ENCODE measurements around the gene JOSD2. TPM values are rescaled to one million over a fixed set of nuclear protein-coding genes. Genes with fewer than 3 reads are reported as not detected.

The JOSD2 gene
- total and polyA plus RNA-seq, 9 of the 15 experiments (the other 6 are each of a cell fraction or from before 2014, with no cell fraction given) = 0.06 to 14.4 (median 3.1) TPM

DNA sequence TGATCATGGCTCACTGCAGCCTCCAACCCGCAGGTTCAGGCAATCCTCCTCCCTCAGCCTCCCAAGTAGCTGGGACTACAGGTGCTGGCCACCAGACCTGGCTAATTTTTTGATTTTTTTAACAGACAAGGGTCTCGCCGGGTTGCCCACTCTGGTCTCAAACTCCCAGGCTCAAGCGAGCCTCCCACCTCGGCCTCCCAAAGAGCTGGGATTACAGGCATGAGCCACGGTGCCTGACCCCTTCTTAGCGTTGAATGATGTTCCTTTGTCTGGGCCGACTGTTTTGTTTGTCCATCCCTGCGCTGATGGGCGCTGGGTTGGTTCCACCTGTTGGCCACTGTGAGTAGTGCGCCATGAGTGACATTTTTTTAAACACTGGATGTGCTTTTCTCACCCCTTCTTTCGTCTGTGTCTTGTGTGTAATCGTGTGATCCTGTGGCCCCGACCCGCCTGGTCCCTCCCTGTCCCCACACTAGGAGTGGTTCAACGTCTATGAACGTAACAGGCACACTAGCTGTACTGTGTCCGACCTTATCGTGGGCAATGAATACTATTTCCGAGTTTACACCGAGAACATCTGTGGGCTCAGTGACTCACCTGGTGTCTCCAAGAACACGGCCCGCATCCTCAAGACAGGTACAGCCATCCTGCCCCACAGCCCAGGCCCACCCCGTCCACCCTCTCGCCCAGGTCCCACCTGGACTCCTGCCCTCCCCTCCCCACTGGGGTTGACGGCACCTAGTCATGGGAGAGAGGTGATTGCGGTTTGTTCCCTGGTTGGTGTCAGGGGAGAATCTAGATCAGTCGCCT lies 49.7 kb downstream of the JOSD2 start:
- Histone ChIP-seq H4K20me1 (replicated peaks; ENCODE audit: control insufficient read depth, insufficient read depth, low read length) (no peaks in the 10 kb centered on the region), H2AFZ (ENCODE audit: low read depth, low read length) (peak overlapping the region; percentile 97), H3K4me2 (ENCODE audit: insufficient read depth, low read length) (peak overlapping the region; percentile 79), H3K9me1 (ENCODE audit: control insufficient read depth, insufficient read depth, low read length) (no peaks in the 10 kb centered on the region), H3K27me3 (ENCODE audit: control insufficient read depth in 2 of 2, insufficient read depth in 2 of 2, low read length in 2 of 2) (peaks cover 6 to 17% of the 10 kb centered on the region in 2 experiments; a peak in 4 of 5 replicates), H3K9me3 (replicated peaks; ENCODE audit: control insufficient read depth, insufficient read depth, low read depth, low read length) (no peaks in the 10 kb centered on the region), H3K36me3 (ENCODE audit: control insufficient read depth, insufficient read depth, low read length) (no peaks in the 10 kb centered on the region), H3K9ac (ENCODE audit: insufficient read depth in 1 of 2, low read depth in 2 of 2, low read length in 2 of 2) (peak overlapping the region; percentile 48 to 80; a peak in 2 of 4 replicates), H3K4me1 (replicated peaks in 1 of 2; ENCODE audit: control insufficient read depth in 2 of 2, insufficient read depth in 2 of 2, low read length in 2 of 2) (peaks cover 8 to 38% of the 10 kb centered on the region in 2 experiments; a peak in 4 of 5 replicates), H3K4me3 (no peak overlapping the region), H3K27ac (ENCODE audit: extremely low read depth, low read depth, low read length) (peak overlapping the region; percentile 27; the same call in 1 of the 3 replicates), H3K79me2 (ENCODE audit: control insufficient read depth, insufficient read depth, low read length) (no peaks in the 10 kb centered on the region)
- CTCF ChIA-PET (ENCODE audit: low intra/inter-chr PET ratio) = interaction anchor here (0.6 to 1.8 kb wide), 7 partner anchors 18 to 314 kb away, joined by 3 to 15 read pairs (median 5); no protein-coding TSS in a partner anchor
- POLR2A ChIA-PET = interaction anchor here (0.8 to 1.3 kb wide), 2 partner anchors 18 to 95 kb away, joined by 3 to 4 read pairs; no protein-coding TSS in a partner anchor
- in situ Hi-C loops (cut with MboI) (loop anchor here (5.0 kb wide), 1 partner anchor 94 kb away; the partner anchor contains the start of gene NAPSA), intact Hi-C loops (cut with micrococcal nuclease) (loop anchor here (1.0 to 2.0 kb wide), 3 partner anchors 46 to 104 kb away; no protein-coding TSS in a partner anchor)
- 5% methylated on average over 28 of the region's 28 CpGs for WGBS (ENCODE audit: insufficient coverage, low coverage, missing lambda C conversion rate)
- peak; percentile 90 for ATAC-seq
- peak; percentile 78 to 88 (median 82) for DNase-seq (ENCODE audit: extremely low read depth in 1 of 4, low spot score in 3 of 4)
- peak; percentile 97 for FAIRE-seq
- BruUV-seq (replicated peaks) = no TSS peak
- TF ChIP-seq SRSF9 (IDR thresholded peaks at IDR 0.05; ENCODE audit: borderline replicate concordance, low read depth, low read length) = no peak
- peak; percentile 8; the same call in 1 of the 2 replicates for TF ChIP-seq ZNF121 (CRISPR knock-in tag; conservative IDR thresholded peaks at IDR 0.05)
- no peak for TF ChIP-seq ATF1 (CRISPR knock-in tag; IDR thresholded peaks at IDR 0.05)
- peak; percentile 29; the same call in 1 of the 2 replicates for TF ChIP-seq ATF1 (tag; IDR thresholded peaks at IDR 0.05)
- no peak for TF ChIP-seq ADNP (tag; IDR thresholded peaks at IDR 0.05)
- TF ChIP-seq, protein P1, sequence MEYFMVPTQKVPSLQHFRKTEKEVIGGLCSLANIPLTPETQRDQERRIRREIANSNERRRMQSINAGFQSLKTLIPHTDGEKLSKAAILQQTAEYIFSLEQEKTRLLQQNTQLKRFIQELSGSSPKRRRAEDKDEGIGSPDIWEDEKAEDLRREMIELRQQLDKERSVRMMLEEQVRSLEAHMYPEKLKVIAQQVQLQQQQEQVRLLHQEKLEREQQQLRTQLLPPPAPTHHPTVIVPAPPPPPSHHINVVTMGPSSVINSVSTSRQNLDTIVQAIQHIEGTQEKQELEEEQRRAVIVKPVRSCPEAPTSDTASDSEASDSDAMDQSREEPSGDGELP (CRISPR knock-in tag; IDR thresholded peaks at IDR 0.05; ENCODE audit: borderline replicate concordance) = peak; percentile 39; the same call in 1 of the 2 replicates
- TF ChIP-seq CTBP1 (IDR thresholded peaks at IDR 0.05; ENCODE audit: borderline replicate concordance) = peak; percentile 70; the same call in 1 of the 2 replicates
- TF ChIP-seq, protein P2, sequence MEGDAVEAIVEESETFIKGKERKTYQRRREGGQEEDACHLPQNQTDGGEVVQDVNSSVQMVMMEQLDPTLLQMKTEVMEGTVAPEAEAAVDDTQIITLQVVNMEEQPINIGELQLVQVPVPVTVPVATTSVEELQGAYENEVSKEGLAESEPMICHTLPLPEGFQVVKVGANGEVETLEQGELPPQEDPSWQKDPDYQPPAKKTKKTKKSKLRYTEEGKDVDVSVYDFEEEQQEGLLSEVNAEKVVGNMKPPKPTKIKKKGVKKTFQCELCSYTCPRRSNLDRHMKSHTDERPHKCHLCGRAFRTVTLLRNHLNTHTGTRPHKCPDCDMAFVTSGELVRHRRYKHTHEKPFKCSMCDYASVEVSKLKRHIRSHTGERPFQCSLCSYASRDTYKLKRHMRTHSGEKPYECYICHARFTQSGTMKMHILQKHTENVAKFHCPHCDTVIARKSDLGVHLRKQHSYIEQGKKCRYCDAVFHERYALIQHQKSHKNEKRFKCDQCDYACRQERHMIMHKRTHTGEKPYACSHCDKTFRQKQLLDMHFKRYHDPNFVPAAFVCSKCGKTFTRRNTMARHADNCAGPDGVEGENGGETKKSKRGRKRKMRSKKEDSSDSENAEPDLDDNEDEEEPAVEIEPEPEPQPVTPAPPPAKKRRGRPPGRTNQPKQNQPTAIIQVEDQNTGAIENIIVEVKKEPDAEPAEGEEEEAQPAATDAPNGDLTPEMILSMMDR (IDR thresholded peaks at IDR 0.05 in 2 of 3, conservative IDR thresholded peaks at IDR 0.05 in 1 of 3; ENCODE audit: insufficient read depth in 2 of 3, low read depth in 1 of 3, low read length in 3 of 3) = peak; percentile 85 to 93 (median 93)
- TF ChIP-seq, protein P3, sequence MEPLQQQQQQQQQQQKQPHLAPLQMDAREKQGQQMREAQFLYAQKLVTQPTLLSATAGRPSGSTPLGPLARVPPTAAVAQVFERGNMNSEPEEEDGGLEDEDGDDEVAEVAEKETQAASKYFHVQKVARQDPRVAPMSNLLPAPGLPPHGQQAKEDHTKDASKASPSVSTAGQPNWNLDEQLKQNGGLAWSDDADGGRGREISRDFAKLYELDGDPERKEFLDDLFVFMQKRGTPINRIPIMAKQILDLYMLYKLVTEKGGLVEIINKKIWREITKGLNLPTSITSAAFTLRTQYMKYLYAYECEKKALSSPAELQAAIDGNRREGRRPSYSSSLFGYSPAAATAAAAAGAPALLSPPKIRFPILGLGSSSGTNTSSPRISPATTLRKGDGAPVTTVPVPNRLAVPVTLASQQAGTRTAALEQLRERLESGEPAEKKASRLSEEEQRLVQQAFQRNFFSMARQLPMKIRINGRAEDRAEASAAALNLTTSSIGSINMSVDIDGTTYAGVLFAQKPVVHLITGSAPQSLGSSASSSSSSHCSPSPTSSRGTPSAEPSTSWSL (CRISPR knock-in tag; IDR thresholded peaks at IDR 0.05; ENCODE audit: borderline replicate concordance) = no peak
- no peak for TF ChIP-seq TAF1 (IDR thresholded peaks at IDR 0.05; ENCODE audit: control insufficient read depth, extremely low read depth, insufficient read depth, low read length, severe bottlenecking)
- peak; percentile 41 for TF ChIP-seq MYC (IDR thresholded peaks at IDR 0.05; ENCODE audit: low read depth, low read length)
- no peak for TF ChIP-seq MYC (CRISPR knock-in tag; IDR thresholded peaks at IDR 0.05; ENCODE audit: borderline replicate concordance, low read depth)
- TF ChIP-seq RCOR1 (IDR thresholded peaks at IDR 0.05; ENCODE audit: borderline replicate concordance in 1 of 2, low read depth in 2 of 2, low read length in 2 of 2) = peak in 1 of 2 experiments; percentile 70; a peak in 1 of 4 replicates
- TF ChIP-seq CC2D1A (IDR thresholded peaks at IDR 0.05) = peak; percentile 77; the same call in 1 of the 2 replicates
- TF ChIP-seq MED1 (CRISPR knock-in tag; IDR thresholded peaks at IDR 0.05; ENCODE audit: borderline replicate concordance) = no peak
- 0 out of 4 replicates have a peak, but pooled peaks of 1 of the 2 experiments have one; percentile 19 for TF ChIP-seq TEAD1 (CRISPR knock-in tag; IDR thresholded peaks at IDR 0.05)
